ENCODE data around the gene NMT2.

GRCh38 chr10:15092855-15093408 is 75.6 kb downstream of the NMT2 start:
- TF ChIP-seq CTCF (IDR thresholded peaks at IDR 0.05 in 2 of 3, conservative IDR thresholded peaks at IDR 0.05 in 1 of 3; ENCODE audit: borderline replicate concordance in 1 of 3, insufficient read depth in 1 of 3, low read depth in 2 of 3, low read length in 2 of 3), result no peak
- no peak for TF ChIP-seq EGR1 (IDR thresholded peaks at IDR 0.05; ENCODE audit: low read depth)
- TF ChIP-seq ZNF274 (IDR thresholded peaks at IDR 0.05; ENCODE audit: low read depth, low read length), result no peak
